ENCODE results near the gene TXNDC12. TPM values are rescaled to one million over a fixed set of nuclear protein-coding genes. Genes with fewer than 3 reads are reported as not detected.

Gene TXNDC12
- total and polyA plus RNA-seq, 3 donors from 2014 or later = 33.3 to 39.2 (median 38.4) TPM

- no peak for TF ChIP-seq POLR2A (IDR thresholded peaks at IDR 0.05)
- no peak for TF ChIP-seq CTCF (IDR thresholded peaks at IDR 0.05)
- Histone ChIP-seq H3K4me1 (no peaks in the 10 kb centered on the region), H3K9me3 (no peaks in the 10 kb centered on the region), H3K4me3 (no peak overlapping the region), H3K27me3 (no peaks in the 10 kb centered on the region), H3K36me3 (ENCODE audit: low read depth, missing control alignments) (no peaks in the 10 kb centered on the region), H3K27ac (no peak overlapping the region)
- intact Hi-C loops (cut with DNase I; ENCODE audit: low total_unique reads) = no loop called here
- 88 to 95% methylated on average over 3 of the region's 3 CpGs for WGBS, 2 donors
- DNase-seq = no peak
Measured at GRCh38 chr1:51982161-51982560, 72.8 kb downstream of the TXNDC12 start.

- H3K27me3 ChIP-seq = no peaks in the 10 kb centered on the region
- no peaks in the 10 kb centered on the region for H3K9me3 ChIP-seq
- TF ChIP-seq POLR2A (IDR thresholded peaks at IDR 0.05) = no peak
- no peak for TF ChIP-seq CTCF (IDR thresholded peaks at IDR 0.05)
- intact Hi-C loops (cut with DNase I; ENCODE audit: low total_unique reads) = no loop called here
- DNase-seq = no peak
- no peak overlapping the region for H3K4me3 ChIP-seq
- H3K27ac ChIP-seq = no peak overlapping the region
- H3K36me3 ChIP-seq (ENCODE audit: low read depth, missing control alignments) = no peaks in the 10 kb centered on the region
- WGBS, 2 donors = 77 to 93% methylated on average over 1 of the region's 1 CpG
- no peaks in the 10 kb centered on the region for H3K4me1 ChIP-seq
Measured at GRCh38 chr1:51981555-51981954, 73.4 kb downstream of the TXNDC12 start.

- Histone ChIP-seq H3K27ac (no peak overlapping the region), H3K9me3 (no peaks in the 10 kb centered on the region), H3K36me3 (ENCODE audit: low read depth, missing control alignments) (no peaks in the 10 kb centered on the region), H3K4me3 (no peak overlapping the region), H3K27me3 (no peaks in the 10 kb centered on the region), H3K4me1 (no peaks in the 10 kb centered on the region)
- DNase-seq = no peak
- intact Hi-C loops (cut with DNase I; ENCODE audit: low total_unique reads) = no loop called here
- TF ChIP-seq CTCF (IDR thresholded peaks at IDR 0.05) = no peak
- no peak for TF ChIP-seq POLR2A (IDR thresholded peaks at IDR 0.05)
Measured at GRCh38 chr1:51978099-51978498, 76.9 kb downstream of the TXNDC12 start.

GRCh38 chr1:51976846-51977602 lies 78.0 kb downstream of the TXNDC12 start:
- 83 to 93% methylated on average over 12 of the region's 12 CpGs for WGBS, 2 donors
- intact Hi-C loops (cut with DNase I; ENCODE audit: low total_unique reads) = no loop called here

More at GRCh38 chr1:51976846-51977602, 78.0 kb downstream of the TXNDC12 start:
- no peak for DNase-seq
- H3K27me3 ChIP-seq = no peaks in the 10 kb centered on the region
- no peaks in the 10 kb centered on the region for H3K36me3 ChIP-seq (ENCODE audit: low read depth, missing control alignments)
- no peak for TF ChIP-seq CTCF (IDR thresholded peaks at IDR 0.05)
- TF ChIP-seq POLR2A (IDR thresholded peaks at IDR 0.05) = no peak
- no peaks in the 10 kb centered on the region for H3K4me1 ChIP-seq
- no peaks in the 10 kb centered on the region for H3K9me3 ChIP-seq
- no peak overlapping the region for H3K4me3 ChIP-seq
- H3K27ac ChIP-seq = no peak overlapping the region
